GM12878 (cell line): ENCODE data around the gene KMT2B. TPM values are rescaled to one million over a fixed set of nuclear protein-coding genes. Genes with fewer than 3 reads are reported as not detected.

Source experiments
- ATAC-seq: fragments of 200-7000 bp; cut with Tn5 transposase; 3 replicates; pipeline ENCODE4 v1.9.1; 2020; ENCODE audit warnings: mild to moderate bottlenecking, moderate library complexity
- BruUV-seq: library from RNA; stranded (reverse); fragments of 400-500 nt; replicated peaks from 2 replicates; lab custom pipeline; 2021; lab: Mats Ljungman, UMichigan
- CTCF ChIA-PET: fragments of 300-600 bp; sonication (Branson Sonifier 250); formaldehyde crosslinking; extraction: SDS; loops from one replicate; lab custom pipeline; 2021; ENCODE audit warnings: inconsistent platforms; lab: Yijun Ruan, JAX
- POLR2A ChIA-PET: fragments of 350-600 bp; formaldehyde crosslinking; extraction: SDS; loops from one replicate; lab custom pipeline; 2021; ENCODE audit warnings: inconsistent platforms; lab: Charles Lee
- RAD21 ChIA-PET: fragments of 300-600 bp; sonication (Branson Sonifier 250); formaldehyde crosslinking; loops from one replicate; lab custom pipeline; 2023; ENCODE audit warnings: antibody characterized with exemption; ENCODE audit not compliant: unreplicated experiment; lab: Charles Lee
- SMC1A ChIA-PET: fragments of 300-600 bp; sonication (Branson Sonifier 250); formaldehyde crosslinking; loops from one replicate; lab custom pipeline; 2023; ENCODE audit not compliant: unreplicated experiment, uncharacterized antibody; lab: Charles Lee
- DNase-seq: peaks from one replicate; pipeline ENCODE4 v3.0.0-alpha.2; 2011; ENCODE audit warnings: low read depth, low spot score
- FAIRE-seq: peaks from 3 replicates; lab custom pipeline; 2011; peaks lifted over from hg19 to GRCh38; lab: Jason Lieb, UNC
- H2AFZ ChIP-seq: 2 replicates; pipeline ENCODE4 v1.6.0; 2011; ENCODE audit warnings: low read depth, low read length, control low read depth; ENCODE audit not compliant: control insufficient read depth
- H3K27ac ChIP-seq: 2 replicates; pipeline ENCODE4 v1.5.1; 2011; ENCODE audit warnings: control low read depth; ENCODE audit not compliant: control insufficient read depth, insufficient read depth
- H3K27me3 ChIP-seq, 2 experiments: replicated peaks in 1 of 2; 2 replicates each; pipeline versions ENCODE4 v1.6.0 to v1.6.1; 2011; ENCODE audit warnings: low read length in 1 of 2; ENCODE audit not compliant: control insufficient read depth in 2 of 2, insufficient read depth in 2 of 2
- H3K36me3 ChIP-seq, 2 experiments: 2 replicates each; pipeline ENCODE4 v1.5.1; 2011; ENCODE audit warnings: low read length in 1 of 2; ENCODE audit not compliant: control insufficient read depth in 2 of 2, insufficient read depth in 2 of 2
- H3K4me1 ChIP-seq: 2 replicates; pipeline ENCODE4 v1.6.1; 2011; ENCODE audit warnings: mild to moderate bottlenecking, low read length, moderate library complexity, mixed read lengths; ENCODE audit not compliant: control insufficient read depth, insufficient read depth
- H3K4me2 ChIP-seq: 2 replicates; pipeline ENCODE4 v1.6.0; 2011; ENCODE audit warnings: control low read depth; ENCODE audit not compliant: control insufficient read depth, insufficient read depth
- H3K4me3 ChIP-seq: fragments of 200-600 bp; sonication (generic); 2 replicates; pipeline ENCODE4 v1.5.1; 2016
- H3K79me2 ChIP-seq: 2 replicates; pipeline ENCODE4 v1.6.0; 2011; ENCODE audit warnings: low read length; ENCODE audit not compliant: control insufficient read depth, insufficient read depth
- H3K9ac ChIP-seq: 2 replicates; pipeline ENCODE4 v1.8.0; 2011; ENCODE audit warnings: low read length, control low read depth, mixed read lengths; ENCODE audit not compliant: control insufficient read depth, insufficient read depth
- H3K9me3 ChIP-seq: replicated peaks from 3 replicates; pipeline ENCODE4 v1.5.1; 2011; ENCODE audit warnings: mild to moderate bottlenecking, low read length; ENCODE audit not compliant: control insufficient read depth, insufficient read depth
- H4K20me1 ChIP-seq: 2 replicates; pipeline ENCODE4 v1.6.0; 2011; ENCODE audit not compliant: control insufficient read depth, insufficient read depth
- FOXK2 ChIP-seq: fragments of 450-650 bp; IDR thresholded peaks from 2 replicates; pipeline ENCODE4 v1.6.1; 2017; ENCODE audit warnings: mild to moderate bottlenecking, moderate library complexity
- IKZF1 ChIP-seq: fragments of 450-650 bp; conservative IDR thresholded peaks from 2 replicates; pipeline ENCODE4 v1.6.1; 2017; ENCODE audit warnings: antibody characterized with exemption, mild to moderate bottlenecking
- LARP7 ChIP-seq: fragments of 450-650 bp; IDR thresholded peaks from 2 replicates; pipeline ENCODE4 v1.6.1; 2017; ENCODE audit warnings: mild to moderate bottlenecking
- NFYA ChIP-seq: IDR thresholded peaks from 2 replicates; pipeline ENCODE4 v1.6.1; 2011; ENCODE audit warnings: low read depth, mild to moderate bottlenecking, low read length, improper control_type of control experiment, borderline replicate concordance
- NR2F1 ChIP-seq: fragments of 450-650 bp; conservative IDR thresholded peaks from 2 replicates; pipeline ENCODE4 v1.6.1; 2017; ENCODE audit warnings: mild to moderate bottlenecking
- SREBF2 ChIP-seq: IDR thresholded peaks from 2 replicates; pipeline ENCODE4 v1.6.1; 2012; ENCODE audit warnings: mild to moderate bottlenecking, low read length
- TARDBP ChIP-seq: IDR thresholded peaks from 2 replicates; pipeline ENCODE4 v1.6.1; 2016; ENCODE audit warnings: borderline replicate concordance
- TBL1XR1 ChIP-seq: IDR thresholded peaks from 2 replicates; pipeline ENCODE4 v1.6.1; 2012; ENCODE audit warnings: low read depth, low read length, improper control_type of control experiment
- TCF3 ChIP-seq: IDR thresholded peaks from 2 replicates; pipeline ENCODE4 v1.6.1; 2012; ENCODE audit warnings: low read depth, mild to moderate bottlenecking, low read length, borderline replicate concordance; ENCODE audit not compliant: insufficient read depth
- YBX1 ChIP-seq: fragments of 450-650 bp; IDR thresholded peaks from 2 replicates; pipeline ENCODE4 v1.6.1; 2016; ENCODE audit warnings: antibody characterized with exemption
- ZNF207 ChIP-seq: fragments of 450-650 bp; IDR thresholded peaks from 2 replicates; pipeline ENCODE4 v1.6.1; 2014; ENCODE audit warnings: antibody characterized with exemption, mild to moderate bottlenecking, borderline replicate concordance
- WGBS: methylation state at CpG from one replicate; pipeline ENCODE4 v1.1.6; 2016; ENCODE audit warnings: low lambda C conversion rate; ENCODE audit not compliant: insufficient replicate concordance, insufficient coverage; ENCODE audit errors: missing lambda C conversion rate; 5-methylcytosine and 5-hydroxymethylcytosine counted together
- in situ Hi-C: fragments of 300-500 bp; cut with MboI; formaldehyde crosslinking; loops from 9 replicates; pipeline ENCODE4 v1.14.3; 2018; ENCODE audit warnings: mixed read lengths
- intact Hi-C: fragments of 100-400 bp; cut with micrococcal nuclease; formaldehyde crosslinking; loops from one replicate; pipeline ENCODE4 v1.14.2; 2022; ENCODE audit not compliant: unreplicated experiment
- polyA plus RNA-seq, 11 experiments: library from polyadenylated mRNA; depleted of rRNA in 4 of 11; unstranded in 6 of 11; stranded (reverse) in 5 of 11; fragments of >200 nt; fragmentation: Nextera tagmentation in 4 of 11; fragmentation: Illumina TruSeq in 1 of 11; extraction: Ambion mirVana in 4 of 11; extraction: Trizol in 1 of 11; gene quantifications; 1 replicate in 1 of 11; 2 replicates in 10 of 11; pipeline versions ENCODE4 v1.2.1 to v1.2.3, GENCODE V29; 2011 to 2016; ENCODE audit warnings: inconsistent platforms in 2 of 11, missing spikeins in 2 of 11, low read depth in 1 of 11
- total RNA-seq, 4 experiments: library from RNA; depleted of rRNA in 3 of 4; stranded (reverse); fragments of >200 nt in 3 of 4; fragmentation: Illumina TruSeq in 1 of 4; extraction: Trizol in 1 of 4; gene quantifications; 2 replicates each; pipeline versions ENCODE4 v1.2.1 to v1.2.3, GENCODE V29; 2013 to 2021
- TF ChIP-seq, protein P1 (sequence below): fragments of 450-650 bp; IDR thresholded peaks from 2 replicates; pipeline ENCODE4 v1.6.1; 2017; ENCODE audit warnings: mild to moderate bottlenecking, moderate library complexity
- TF ChIP-seq, protein P2 (sequence below): fragments of 450-650 bp; IDR thresholded peaks from 2 replicates; pipeline ENCODE4 v1.6.1; 2018; ENCODE audit warnings: borderline replicate concordance, mild to moderate bottlenecking; ENCODE audit not compliant: partially characterized antibody
- TF ChIP-seq, protein P3 (sequence below): fragments of 450-650 bp; IDR thresholded peaks from 2 replicates; pipeline ENCODE4 v1.6.1; 2017; ENCODE audit warnings: mild to moderate bottlenecking

KMT2B gene
- total and polyA plus RNA-seq, 10 of the 15 experiments (the other 5 are each of a cell fraction or from before 2014, with no cell fraction given), result 0.71 to 35.6 (median 6.0) TPM

DNA sequence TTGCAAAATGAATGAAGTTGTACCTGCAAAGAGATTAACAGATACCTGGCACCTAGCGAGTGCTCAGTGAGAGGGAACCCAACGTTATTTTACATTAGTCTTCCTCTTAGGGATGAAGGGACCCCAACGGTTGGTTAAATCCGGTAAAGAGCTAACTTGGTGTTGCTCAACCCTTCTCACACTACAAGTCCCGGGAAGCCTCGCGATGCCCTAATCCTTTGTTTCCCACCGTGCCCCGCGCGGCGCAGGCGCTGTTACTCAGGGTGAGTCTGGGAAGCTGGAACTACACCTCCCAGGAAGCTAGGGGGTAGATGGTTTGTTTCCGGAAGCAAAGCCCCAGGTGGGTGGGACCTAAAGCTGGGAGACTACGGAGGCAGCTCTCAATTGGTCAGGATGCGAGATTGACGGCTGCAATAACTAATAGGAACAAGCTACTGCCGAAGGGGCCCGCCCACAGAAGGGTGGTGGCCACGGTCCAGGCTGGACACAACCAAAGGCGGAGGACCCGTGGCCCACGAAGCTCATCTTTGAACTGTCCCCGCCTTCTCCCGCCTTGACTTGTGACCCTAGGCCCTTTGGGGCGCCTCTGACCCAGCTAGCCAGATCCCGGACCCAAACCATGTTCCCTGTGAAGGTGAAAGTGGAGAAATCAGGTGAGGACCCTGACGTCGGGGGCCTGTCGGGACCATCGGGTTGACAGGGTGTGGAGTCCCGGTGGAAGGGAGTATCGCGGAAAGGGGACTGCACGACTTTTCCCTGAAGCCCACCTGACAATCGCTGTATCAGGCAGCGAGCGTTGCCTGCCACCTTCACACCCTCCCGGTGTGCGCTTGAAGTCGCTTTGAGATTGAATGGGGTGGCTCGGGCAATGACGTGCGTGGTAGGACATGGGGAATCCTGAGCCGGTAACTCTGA lies 30.6 kb downstream of the KMT2B start, which contains the start of gene LIN37:
Gene LIN37 (plus strand): TSS at position 471 of the 915 bp plus-strand sequence. CDS start 149 bp downstream, at position 620.
- intact Hi-C loops, result loop anchor here (2.0 kb wide), 1 partner anchor 182 kb away; no protein-coding TSS in a partner anchor
- H2AFZ ChIP-seq, result peak within 1 kb of the TSS; percentile 78
- FAIRE-seq (peak; percentile 99), ATAC-seq (peak; percentile 85), DNase-seq (peak; percentile 99)
- H3K4me3 ChIP-seq, result peak within 1 kb of the TSS; percentile 81
- peak within 1 kb of the TSS; percentile 66 for H3K9ac ChIP-seq
- ChIA-PET SMC1A (interaction anchor here (0.7 to 1.5 kb wide), 7 partner anchors 30 to 183 kb away, joined by 3 to 6 read pairs (median 4); no protein-coding TSS in a partner anchor), POLR2A (interaction anchor here (0.6 to 1.7 kb wide), 19 partner anchors 8 to 418 kb away, joined by 3 to 27 read pairs (median 4); partner anchors contain the start of genes ARHGAP33, COX6B1, HSPB6 and PROSER3), RAD21 (interaction anchor here (0.7 to 1.9 kb wide), 15 partner anchors 9 to 238 kb away, joined by 3 to 16 read pairs (median 4); partner anchors contain the start of gene PROSER3), CTCF (interaction anchor here (0.6 to 1.8 kb wide), 11 partner anchors 9 to 200 kb away, joined by 3 to 19 read pairs (median 4); no protein-coding TSS in a partner anchor)
- no peaks in the 10 kb centered on the region for H4K20me1 ChIP-seq
- WGBS, result 5% methylated on average over 45 of the region's 45 CpGs
- peaks cover 0 to 2% of the 10 kb centered on the region in 2 experiments; a peak in 1 of 4 replicates for H3K36me3 ChIP-seq
- no peaks in the 10 kb centered on the region for H3K9me3 ChIP-seq
- peaks cover 19% of the 10 kb centered on the region for H3K4me1 ChIP-seq
- H3K4me2 ChIP-seq, result peak within 1 kb of the TSS; percentile 92
- H3K27me3 ChIP-seq, result no peaks in the 10 kb centered on the region
- in situ Hi-C loops, result no loop called here
- BruUV-seq, result TSS peak; percentile 71
- H3K79me2 ChIP-seq, result peaks cover 17% of the 10 kb centered on the region
- H3K27ac ChIP-seq, result peak within 1 kb of the TSS; percentile 59
- TF ChIP-seq LARP7, result peak; percentile 79
- TF ChIP-seq TCF3, result no peak
- peak; percentile 79 for TF ChIP-seq FOXK2
- no peak for TF ChIP-seq SREBF2
- TF ChIP-seq YBX1, result no peak
- TF ChIP-seq IKZF1, result peak; percentile 99
- TF ChIP-seq TBL1XR1, result peak; percentile 56; the same call in 1 of the 2 replicates
- TF ChIP-seq ZNF207, result peak; percentile 74; the same call in 1 of the 2 replicates
- peak; percentile 74 for TF ChIP-seq NFYA
- TF ChIP-seq, protein P1, sequence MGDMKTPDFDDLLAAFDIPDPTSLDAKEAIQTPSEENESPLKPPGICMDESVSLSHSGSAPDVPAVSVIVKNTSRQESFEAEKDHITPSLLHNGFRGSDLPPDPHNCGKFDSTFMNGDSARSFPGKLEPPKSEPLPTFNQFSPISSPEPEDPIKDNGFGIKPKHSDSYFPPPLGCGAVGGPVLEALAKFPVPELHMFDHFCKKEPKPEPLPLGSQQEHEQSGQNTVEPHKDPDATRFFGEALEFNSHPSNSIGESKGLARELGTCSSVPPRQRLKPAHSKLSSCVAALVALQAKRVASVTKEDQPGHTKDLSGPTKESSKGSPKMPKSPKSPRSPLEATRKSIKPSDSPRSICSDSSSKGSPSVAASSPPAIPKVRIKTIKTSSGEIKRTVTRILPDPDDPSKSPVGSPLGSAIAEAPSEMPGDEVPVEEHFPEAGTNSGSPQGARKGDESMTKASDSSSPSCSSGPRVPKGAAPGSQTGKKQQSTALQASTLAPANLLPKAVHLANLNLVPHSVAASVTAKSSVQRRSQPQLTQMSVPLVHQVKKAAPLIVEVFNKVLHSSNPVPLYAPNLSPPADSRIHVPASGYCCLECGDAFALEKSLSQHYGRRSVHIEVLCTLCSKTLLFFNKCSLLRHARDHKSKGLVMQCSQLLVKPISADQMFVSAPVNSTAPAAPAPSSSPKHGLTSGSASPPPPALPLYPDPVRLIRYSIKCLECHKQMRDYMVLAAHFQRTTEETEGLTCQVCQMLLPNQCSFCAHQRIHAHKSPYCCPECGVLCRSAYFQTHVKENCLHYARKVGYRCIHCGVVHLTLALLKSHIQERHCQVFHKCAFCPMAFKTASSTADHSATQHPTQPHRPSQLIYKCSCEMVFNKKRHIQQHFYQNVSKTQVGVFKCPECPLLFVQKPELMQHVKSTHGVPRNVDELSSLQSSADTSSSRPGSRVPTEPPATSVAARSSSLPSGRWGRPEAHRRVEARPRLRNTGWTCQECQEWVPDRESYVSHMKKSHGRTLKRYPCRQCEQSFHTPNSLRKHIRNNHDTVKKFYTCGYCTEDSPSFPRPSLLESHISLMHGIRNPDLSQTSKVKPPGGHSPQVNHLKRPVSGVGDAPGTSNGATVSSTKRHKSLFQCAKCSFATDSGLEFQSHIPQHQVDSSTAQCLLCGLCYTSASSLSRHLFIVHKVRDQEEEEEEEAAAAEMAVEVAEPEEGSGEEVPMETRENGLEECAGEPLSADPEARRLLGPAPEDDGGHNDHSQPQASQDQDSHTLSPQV, result no peak
- TF ChIP-seq, protein P2, sequence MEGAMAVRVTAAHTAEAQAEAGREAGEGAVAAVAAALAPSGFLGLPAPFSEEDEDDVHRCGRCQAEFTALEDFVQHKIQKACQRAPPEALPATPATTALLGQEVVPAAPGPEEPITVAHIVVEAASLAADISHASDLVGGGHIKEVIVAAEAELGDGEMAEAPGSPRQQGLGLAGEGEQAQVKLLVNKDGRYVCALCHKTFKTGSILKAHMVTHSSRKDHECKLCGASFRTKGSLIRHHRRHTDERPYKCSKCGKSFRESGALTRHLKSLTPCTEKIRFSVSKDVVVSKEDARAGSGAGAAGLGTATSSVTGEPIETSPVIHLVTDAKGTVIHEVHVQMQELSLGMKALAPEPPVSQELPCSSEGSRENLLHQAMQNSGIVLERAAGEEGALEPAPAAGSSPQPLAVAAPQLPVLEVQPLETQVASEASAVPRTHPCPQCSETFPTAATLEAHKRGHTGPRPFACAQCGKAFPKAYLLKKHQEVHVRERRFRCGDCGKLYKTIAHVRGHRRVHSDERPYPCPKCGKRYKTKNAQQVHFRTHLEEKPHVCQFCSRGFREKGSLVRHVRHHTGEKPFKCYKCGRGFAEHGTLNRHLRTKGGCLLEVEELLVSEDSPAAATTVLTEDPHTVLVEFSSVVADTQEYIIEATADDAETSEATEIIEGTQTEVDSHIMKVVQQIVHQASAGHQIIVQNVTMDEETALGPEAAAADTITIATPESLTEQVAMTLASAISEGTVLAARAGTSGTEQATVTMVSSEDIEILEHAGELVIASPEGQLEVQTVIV, result peak; percentile 68
- TF ChIP-seq, protein P3, sequence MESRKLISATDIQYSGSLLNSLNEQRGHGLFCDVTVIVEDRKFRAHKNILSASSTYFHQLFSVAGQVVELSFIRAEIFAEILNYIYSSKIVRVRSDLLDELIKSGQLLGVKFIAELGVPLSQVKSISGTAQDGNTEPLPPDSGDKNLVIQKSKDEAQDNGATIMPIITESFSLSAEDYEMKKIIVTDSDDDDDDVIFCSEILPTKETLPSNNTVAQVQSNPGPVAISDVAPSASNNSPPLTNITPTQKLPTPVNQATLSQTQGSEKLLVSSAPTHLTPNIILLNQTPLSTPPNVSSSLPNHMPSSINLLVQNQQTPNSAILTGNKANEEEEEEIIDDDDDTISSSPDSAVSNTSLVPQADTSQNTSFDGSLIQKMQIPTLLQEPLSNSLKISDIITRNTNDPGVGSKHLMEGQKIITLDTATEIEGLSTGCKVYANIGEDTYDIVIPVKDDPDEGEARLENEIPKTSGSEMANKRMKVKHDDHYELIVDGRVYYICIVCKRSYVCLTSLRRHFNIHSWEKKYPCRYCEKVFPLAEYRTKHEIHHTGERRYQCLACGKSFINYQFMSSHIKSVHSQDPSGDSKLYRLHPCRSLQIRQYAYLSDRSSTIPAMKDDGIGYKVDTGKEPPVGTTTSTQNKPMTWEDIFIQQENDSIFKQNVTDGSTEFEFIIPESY, result no peak
- TF ChIP-seq NR2F1, result peak; percentile 74
- TF ChIP-seq TARDBP, result peak; percentile 6; the same call in 1 of the 2 replicates
